ENCODE measurements around the gene LPP. TPM values are rescaled to one million over a fixed set of nuclear protein-coding genes. Genes with fewer than 3 reads are reported as not detected.

Gene LPP
- total and polyA plus RNA-seq, 9 donors, result 15.9 to 280 (median 134) TPM

DNA sequence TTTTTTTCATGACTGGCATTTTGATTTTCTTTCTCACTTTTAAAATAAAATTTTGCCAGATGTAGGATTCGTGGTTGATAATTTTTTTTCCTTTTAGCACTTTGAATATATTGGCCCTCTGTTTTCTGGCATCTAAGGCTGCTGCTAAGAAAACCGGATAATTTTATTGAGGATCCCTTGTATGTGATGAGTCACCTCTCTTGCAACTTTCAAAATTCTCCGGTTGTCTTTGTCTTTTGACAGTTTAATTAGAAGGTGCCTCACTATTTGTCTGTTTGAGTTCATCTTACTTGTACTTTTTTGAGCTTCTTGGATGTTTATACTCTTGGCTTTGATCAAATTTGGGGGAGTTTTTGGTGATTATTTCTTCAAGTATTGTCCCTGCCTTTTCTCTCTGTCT, 349.7 kb downstream of the LPP start:
- WGBS, 3 donors, result 60 to 86% (median 64%) methylated on average over 3 of the region's 3 CpGs
- Histone ChIP-seq H3K27me3 (no peaks in the 10 kb centered on the region), H3K4me3 (no peak overlapping the region), H3K9me3 (no peaks in the 10 kb centered on the region), H3K36me3 (no peaks in the 10 kb centered on the region), H3K27ac (no peak overlapping the region), H3K4me1 (ENCODE audit: insufficient read depth) (peaks cover 2% of the 10 kb centered on the region)
- no peak for DNase-seq
- no peak for TF ChIP-seq POLR2A (IDR thresholded peaks at IDR 0.05)
- TF ChIP-seq EP300 (IDR thresholded peaks at IDR 0.05), result no peak
- TF ChIP-seq, protein P1, sequence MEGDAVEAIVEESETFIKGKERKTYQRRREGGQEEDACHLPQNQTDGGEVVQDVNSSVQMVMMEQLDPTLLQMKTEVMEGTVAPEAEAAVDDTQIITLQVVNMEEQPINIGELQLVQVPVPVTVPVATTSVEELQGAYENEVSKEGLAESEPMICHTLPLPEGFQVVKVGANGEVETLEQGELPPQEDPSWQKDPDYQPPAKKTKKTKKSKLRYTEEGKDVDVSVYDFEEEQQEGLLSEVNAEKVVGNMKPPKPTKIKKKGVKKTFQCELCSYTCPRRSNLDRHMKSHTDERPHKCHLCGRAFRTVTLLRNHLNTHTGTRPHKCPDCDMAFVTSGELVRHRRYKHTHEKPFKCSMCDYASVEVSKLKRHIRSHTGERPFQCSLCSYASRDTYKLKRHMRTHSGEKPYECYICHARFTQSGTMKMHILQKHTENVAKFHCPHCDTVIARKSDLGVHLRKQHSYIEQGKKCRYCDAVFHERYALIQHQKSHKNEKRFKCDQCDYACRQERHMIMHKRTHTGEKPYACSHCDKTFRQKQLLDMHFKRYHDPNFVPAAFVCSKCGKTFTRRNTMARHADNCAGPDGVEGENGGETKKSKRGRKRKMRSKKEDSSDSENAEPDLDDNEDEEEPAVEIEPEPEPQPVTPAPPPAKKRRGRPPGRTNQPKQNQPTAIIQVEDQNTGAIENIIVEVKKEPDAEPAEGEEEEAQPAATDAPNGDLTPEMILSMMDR (IDR thresholded peaks at IDR 0.05), result no peak
- intact Hi-C loops (cut with DNase I), result no loop called here

DNA sequence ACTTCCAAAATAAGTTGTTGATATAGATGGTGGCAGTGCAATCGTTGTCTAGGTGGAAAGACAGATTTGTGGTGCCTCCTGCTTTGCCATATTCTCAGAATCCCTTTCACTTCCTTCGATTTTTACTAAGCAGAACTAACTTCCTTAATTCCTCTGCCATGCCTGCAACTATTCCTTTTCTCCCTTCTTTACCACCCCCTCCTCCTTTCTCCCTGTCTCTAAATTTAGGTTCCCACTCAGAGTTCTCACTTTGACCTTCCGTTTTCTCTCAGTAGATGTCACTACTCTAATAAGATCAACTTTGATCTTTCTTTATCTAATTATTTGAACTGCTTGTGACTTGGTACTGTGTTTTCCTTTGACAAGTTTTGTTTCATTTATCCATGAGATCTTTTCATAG, 351.2 kb downstream of the LPP start:
- TF ChIP-seq POLR2A (IDR thresholded peaks at IDR 0.05) (no peak), EP300 (IDR thresholded peaks at IDR 0.05) (no peak)
- TF ChIP-seq, protein P1 (IDR thresholded peaks at IDR 0.05), result no peak
- Histone ChIP-seq H3K27ac (no peak overlapping the region), H3K9me3 (no peaks in the 10 kb centered on the region), H3K27me3 (no peaks in the 10 kb centered on the region), H3K36me3 (no peaks in the 10 kb centered on the region), H3K4me1 (ENCODE audit: insufficient read depth) (peaks cover 2% of the 10 kb centered on the region), H3K4me3 (no peak overlapping the region)
- 57 to 62% (median 61%) methylated on average over 3 of the region's 3 CpGs for WGBS, 3 donors
- no peak for DNase-seq
- intact Hi-C loops (cut with DNase I), result no loop called here

DNA sequence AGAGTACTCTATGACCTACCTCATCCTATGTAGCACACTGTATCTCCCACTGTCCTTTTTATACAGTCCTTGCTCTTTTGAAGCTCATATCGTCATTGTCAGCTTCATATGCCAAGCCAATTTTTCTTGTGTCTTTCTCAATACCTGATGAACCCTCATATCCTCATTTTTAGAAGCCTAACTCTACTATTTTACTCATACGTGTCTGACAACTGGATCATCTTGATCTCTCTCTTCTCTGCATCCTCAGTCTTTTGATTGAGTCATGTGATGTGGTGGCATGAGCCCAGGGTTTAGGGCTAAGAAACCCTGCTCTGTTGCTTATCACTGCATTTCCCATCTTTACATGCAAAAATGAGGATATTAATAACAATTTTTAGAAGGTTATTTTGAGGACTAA, 352.0 kb downstream of the LPP start:
- Histone ChIP-seq H3K4me1 (ENCODE audit: insufficient read depth) (peaks cover 2% of the 10 kb centered on the region), H3K4me3 (no peak overlapping the region), H3K27me3 (no peaks in the 10 kb centered on the region), H3K36me3 (no peaks in the 10 kb centered on the region), H3K27ac (no peak overlapping the region), H3K9me3 (no peaks in the 10 kb centered on the region)
- TF ChIP-seq EP300 (IDR thresholded peaks at IDR 0.05) (no peak), POLR2A (IDR thresholded peaks at IDR 0.05) (no peak)
- TF ChIP-seq, protein P1 (IDR thresholded peaks at IDR 0.05), result no peak
- DNase-seq, result no peak
- intact Hi-C loops (cut with DNase I), result no loop called here
- WGBS, 3 donors, result 83 to 94% (median 90%) methylated on average over 2 of the region's 2 CpGs

DNA sequence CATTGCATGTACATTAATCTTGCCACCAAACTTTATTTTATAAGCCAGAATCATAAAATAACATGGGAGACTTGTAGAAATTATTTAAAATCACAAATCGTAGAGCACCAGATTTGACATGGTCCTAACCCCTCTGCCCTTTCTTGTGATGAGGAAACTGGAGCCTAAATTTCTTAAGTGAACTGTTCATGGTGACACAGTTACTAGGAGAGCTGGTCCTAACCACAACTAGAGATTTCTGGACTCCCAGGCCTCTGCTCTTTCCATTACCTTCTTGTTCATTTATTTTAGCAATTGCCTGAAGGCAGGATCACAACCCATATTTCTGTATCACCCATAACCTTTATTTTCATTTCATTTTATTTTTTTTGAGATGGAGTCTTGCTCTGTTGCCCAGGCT, 352.5 kb downstream of the LPP start:
- no peaks in the 10 kb centered on the region for H3K9me3 ChIP-seq
- whole genome bisulfite sequencing, 3 donors, result 82 to 92% (median 89%) methylated on average over 1 of the region's 1 CpG
- no peaks in the 10 kb centered on the region for H3K36me3 ChIP-seq
- intact Hi-C loops (cut with DNase I), result no loop called here
- H3K27ac ChIP-seq, result no peak overlapping the region
- H3K4me1 ChIP-seq (ENCODE audit: insufficient read depth), result peaks cover 2% of the 10 kb centered on the region
- no peak for DNase-seq
- TF ChIP-seq EP300 (IDR thresholded peaks at IDR 0.05) (no peak), POLR2A (IDR thresholded peaks at IDR 0.05) (no peak)
- TF ChIP-seq, protein P1 (IDR thresholded peaks at IDR 0.05), result no peak
- H3K4me3 ChIP-seq, result no peak overlapping the region
- no peaks in the 10 kb centered on the region for H3K27me3 ChIP-seq

Measured in ovary (tissue), 9 donors.